Measurements from ENCODE around the gene RTL1. TPM values are rescaled to one million over a fixed set of nuclear protein-coding genes. Genes with fewer than 3 reads are reported as not detected.

Gene RTL1
- total RNA-seq, 1 donor from 2014 or later = not detected

DNA sequence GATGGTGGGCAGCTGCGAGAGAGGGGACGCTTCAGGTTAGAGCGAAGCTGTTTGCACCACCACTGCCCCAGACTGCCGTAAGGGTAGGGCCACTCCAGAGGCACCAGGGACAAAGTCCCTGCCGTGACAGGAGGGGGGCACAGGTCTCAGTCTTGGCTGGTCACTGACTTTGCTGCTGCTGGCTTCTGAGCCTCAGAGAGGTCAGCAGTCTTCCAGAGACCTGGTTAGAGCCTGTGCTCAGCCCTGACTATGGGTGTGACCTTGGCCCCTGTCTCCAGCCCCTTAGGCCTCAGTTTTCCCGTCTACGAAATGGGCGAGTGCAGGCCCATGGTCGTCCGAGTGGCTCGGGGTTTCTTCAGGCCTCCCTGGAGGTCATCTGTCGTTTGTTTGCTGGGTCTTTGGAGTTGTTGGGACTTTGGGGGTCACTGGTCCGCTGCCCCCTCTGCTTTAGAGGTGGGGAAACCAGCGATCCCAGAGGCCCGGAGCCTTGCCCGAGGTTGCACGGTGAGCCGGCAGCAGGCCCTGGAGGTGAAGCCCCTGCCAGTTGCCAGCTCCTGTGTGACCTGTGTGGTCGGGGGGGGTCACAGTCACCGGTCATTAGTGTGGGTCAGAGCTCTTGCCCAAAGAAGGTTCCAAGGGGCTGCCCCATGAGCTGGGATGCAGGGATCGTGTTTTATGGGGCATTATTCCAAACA, 62.3 kb downstream of the RTL1 start:
- peaks cover 40% of the 10 kb centered on the region for H3K4me1 Mint-ChIP-seq (ENCODE audit: low read depth, unreplicated experiment)
- H3K4me3 Mint-ChIP-seq (ENCODE audit: unreplicated experiment) = no peak overlapping the region
- peaks cover 4% of the 10 kb centered on the region for H3K27me3 Mint-ChIP-seq (ENCODE audit: unreplicated experiment)
- TF ChIP-seq, protein P1, sequence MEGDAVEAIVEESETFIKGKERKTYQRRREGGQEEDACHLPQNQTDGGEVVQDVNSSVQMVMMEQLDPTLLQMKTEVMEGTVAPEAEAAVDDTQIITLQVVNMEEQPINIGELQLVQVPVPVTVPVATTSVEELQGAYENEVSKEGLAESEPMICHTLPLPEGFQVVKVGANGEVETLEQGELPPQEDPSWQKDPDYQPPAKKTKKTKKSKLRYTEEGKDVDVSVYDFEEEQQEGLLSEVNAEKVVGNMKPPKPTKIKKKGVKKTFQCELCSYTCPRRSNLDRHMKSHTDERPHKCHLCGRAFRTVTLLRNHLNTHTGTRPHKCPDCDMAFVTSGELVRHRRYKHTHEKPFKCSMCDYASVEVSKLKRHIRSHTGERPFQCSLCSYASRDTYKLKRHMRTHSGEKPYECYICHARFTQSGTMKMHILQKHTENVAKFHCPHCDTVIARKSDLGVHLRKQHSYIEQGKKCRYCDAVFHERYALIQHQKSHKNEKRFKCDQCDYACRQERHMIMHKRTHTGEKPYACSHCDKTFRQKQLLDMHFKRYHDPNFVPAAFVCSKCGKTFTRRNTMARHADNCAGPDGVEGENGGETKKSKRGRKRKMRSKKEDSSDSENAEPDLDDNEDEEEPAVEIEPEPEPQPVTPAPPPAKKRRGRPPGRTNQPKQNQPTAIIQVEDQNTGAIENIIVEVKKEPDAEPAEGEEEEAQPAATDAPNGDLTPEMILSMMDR (IDR thresholded peaks at IDR 0.05; ENCODE audit: partially characterized antibody, unreplicated experiment) = no peak
- no peaks in the 10 kb centered on the region for H3K36me3 Mint-ChIP-seq (ENCODE audit: unreplicated experiment)
- H3K9me3 Mint-ChIP-seq (ENCODE audit: unreplicated experiment) = no peaks in the 10 kb centered on the region
- H3K27ac Mint-ChIP-seq (ENCODE audit: unreplicated experiment) = no peak overlapping the region
- no peak for DNase-seq

DNA sequence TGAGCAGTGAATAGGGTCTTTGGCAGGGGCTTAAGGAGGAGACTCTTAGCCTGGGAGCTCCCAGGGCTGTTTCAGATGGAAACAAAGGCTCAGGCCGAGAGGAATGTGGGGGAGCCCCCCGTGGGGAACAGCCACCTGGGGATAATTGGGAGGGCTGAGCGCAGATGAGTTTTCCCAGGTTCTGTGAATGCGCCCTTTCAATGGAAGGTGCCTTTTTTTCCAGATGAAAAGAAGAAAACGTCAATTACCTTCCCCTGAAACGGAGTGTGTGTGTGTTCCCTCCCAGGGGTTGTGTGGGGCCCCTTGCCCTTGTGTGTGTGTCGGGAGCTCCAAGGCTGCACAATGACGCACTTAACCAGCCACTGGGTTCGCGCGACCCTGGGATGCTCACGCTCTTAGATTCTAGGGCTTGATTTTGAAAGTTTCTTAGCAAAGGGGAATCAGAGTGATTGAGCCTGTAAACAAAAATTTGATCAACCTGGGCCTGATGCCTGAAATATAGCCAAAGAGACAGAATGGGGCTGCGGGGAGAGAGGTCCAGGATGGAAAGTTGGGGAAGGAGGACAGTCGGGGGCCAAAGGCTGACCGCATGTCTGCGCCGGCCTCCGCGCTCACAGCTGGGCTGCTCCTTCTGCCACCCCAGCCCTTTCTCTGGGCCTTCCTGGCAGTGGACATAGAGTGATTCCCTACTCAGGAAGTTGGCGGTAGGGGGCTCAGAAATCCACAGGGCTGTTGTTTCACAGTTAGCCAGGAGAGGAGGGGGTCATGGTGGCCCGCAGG, 63.0 kb downstream of the RTL1 start:
- Mint-ChIP-seq H3K27ac (ENCODE audit: unreplicated experiment) (no peak overlapping the region), H3K4me1 (ENCODE audit: low read depth, unreplicated experiment) (peaks cover 40% of the 10 kb centered on the region), H3K4me3 (ENCODE audit: unreplicated experiment) (no peak overlapping the region), H3K9me3 (ENCODE audit: unreplicated experiment) (peaks cover 3% of the 10 kb centered on the region), H3K27me3 (ENCODE audit: unreplicated experiment) (peaks cover 4% of the 10 kb centered on the region), H3K36me3 (ENCODE audit: unreplicated experiment) (no peaks in the 10 kb centered on the region)
- DNase-seq = no peak
- TF ChIP-seq, protein P1 (IDR thresholded peaks at IDR 0.05; ENCODE audit: partially characterized antibody, unreplicated experiment) = no peak

DNA sequence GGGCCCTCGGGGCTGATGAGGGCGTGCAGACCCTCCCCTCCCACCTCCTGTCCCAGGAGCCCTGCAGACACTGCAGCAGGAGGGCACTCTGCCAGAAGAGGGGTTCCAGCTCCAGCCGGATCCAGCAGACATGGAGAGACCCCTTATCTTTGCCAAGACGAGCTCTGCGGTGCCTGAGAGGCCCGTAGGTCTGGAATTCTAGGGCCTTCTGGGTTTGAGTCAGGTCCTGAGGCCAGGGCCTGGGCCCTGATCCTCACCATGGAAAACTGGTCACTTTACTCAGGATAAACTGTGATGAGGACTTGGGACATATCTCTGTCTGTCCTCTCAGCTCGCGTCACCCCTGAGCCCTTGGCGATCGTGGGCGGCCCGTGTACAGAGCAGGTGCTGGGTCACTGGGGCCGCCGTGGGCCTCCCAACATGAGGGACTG, 63.8 kb downstream of the RTL1 start:
- no peaks in the 10 kb centered on the region for H3K36me3 Mint-ChIP-seq (ENCODE audit: unreplicated experiment)
- TF ChIP-seq, protein P1 (IDR thresholded peaks at IDR 0.05; ENCODE audit: partially characterized antibody, unreplicated experiment) = no peak
- no peak for DNase-seq
- peaks cover 3% of the 10 kb centered on the region for H3K9me3 Mint-ChIP-seq (ENCODE audit: unreplicated experiment)
- H3K4me3 Mint-ChIP-seq (ENCODE audit: unreplicated experiment) = no peak overlapping the region
- peaks cover 4% of the 10 kb centered on the region for H3K27me3 Mint-ChIP-seq (ENCODE audit: unreplicated experiment)
- H3K4me1 Mint-ChIP-seq (ENCODE audit: low read depth, unreplicated experiment) = peaks cover 40% of the 10 kb centered on the region
- no peak overlapping the region for H3K27ac Mint-ChIP-seq (ENCODE audit: unreplicated experiment)

DNA sequence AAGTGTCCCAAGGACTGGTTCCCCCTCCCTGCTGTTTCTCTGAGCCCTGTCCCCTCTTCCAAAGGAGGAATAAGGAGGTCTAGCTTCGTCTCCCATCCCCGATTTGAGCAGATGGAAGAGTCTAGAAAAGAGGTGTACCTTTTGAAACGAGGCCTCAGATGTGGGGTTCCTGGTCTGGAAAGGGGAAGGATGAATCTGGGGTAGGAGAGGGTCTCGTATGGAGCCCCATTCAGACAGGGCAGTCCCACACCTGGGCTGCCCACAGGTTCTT, 64.3 kb downstream of the RTL1 start:
- Mint-ChIP-seq H3K4me1 (ENCODE audit: low read depth, unreplicated experiment) (peaks cover 37% of the 10 kb centered on the region), H3K4me3 (ENCODE audit: unreplicated experiment) (no peak overlapping the region), H3K36me3 (ENCODE audit: unreplicated experiment) (no peaks in the 10 kb centered on the region), H3K9me3 (ENCODE audit: unreplicated experiment) (peaks cover 3% of the 10 kb centered on the region), H3K27ac (ENCODE audit: unreplicated experiment) (no peak overlapping the region), H3K27me3 (ENCODE audit: unreplicated experiment) (peaks cover 4% of the 10 kb centered on the region)
- TF ChIP-seq, protein P1 (IDR thresholded peaks at IDR 0.05; ENCODE audit: partially characterized antibody, unreplicated experiment) = no peak
- no peak for DNase-seq

Measured in glutamatergic neuron (in vitro differentiated cells).